Embryonic facial prominence (tissue), 1 donor: ENCODE measurements around the gene PELI1.
"Not testable (repeated sequence)": the region's sequence is repeated elsewhere in the genome, so short reads cannot be mapped to it uniquely, and the experiment has no call there.

Experiments
- DNase-seq: peaks from one replicate; pipeline ENCODE4 v3.0.0-alpha.2; 2016; ENCODE audit errors: extremely low spot score

Gene PELI1

DNA sequence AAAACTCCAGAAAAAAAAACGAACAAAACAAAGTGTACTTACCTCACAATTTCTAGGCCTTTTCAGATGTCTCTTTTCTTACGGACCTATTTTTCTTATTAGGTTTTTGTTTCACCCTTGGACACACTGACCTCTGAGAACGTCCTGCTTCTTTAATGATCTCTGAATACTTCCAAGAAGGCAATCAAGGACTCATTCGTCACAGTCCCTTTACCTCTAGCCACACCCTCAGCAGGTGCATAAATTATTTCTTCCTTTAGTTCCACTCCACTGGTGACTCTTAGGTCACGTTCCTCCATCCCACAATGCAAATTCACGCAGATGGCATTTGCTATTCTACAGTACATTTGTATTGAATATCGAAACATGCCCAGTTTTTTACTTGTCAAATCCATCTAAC is 21.9 kb downstream of the PELI1 start:
- no peak for DNase-seq

DNA sequence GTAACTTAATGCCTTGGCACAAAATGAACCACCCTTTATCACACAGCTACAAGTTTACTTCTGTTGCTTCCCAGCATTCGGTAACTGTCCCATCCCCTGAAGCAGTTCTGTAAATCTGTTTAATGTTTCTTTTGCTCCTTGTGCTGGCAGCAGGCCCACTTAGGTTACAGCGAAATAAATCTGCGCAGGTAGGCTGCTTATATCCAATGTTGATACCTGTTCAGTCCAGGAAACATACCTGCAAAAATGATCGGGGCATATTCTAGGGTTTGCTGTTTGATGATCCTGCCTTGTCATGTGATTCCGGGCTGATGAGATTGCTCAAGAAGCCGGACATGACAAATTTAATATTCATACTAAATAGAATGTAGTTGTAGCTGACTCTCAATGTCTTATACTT is 23.3 kb downstream of the PELI1 start:
- no peak for DNase-seq

GRCh38 chr2:64120008-64120407 is 24.2 kb downstream of the PELI1 start:
- no peak for DNase-seq

- no peak for DNase-seq
Measured at GRCh38 chr2:64119369-64119768, 24.9 kb downstream of the PELI1 start.

DNA sequence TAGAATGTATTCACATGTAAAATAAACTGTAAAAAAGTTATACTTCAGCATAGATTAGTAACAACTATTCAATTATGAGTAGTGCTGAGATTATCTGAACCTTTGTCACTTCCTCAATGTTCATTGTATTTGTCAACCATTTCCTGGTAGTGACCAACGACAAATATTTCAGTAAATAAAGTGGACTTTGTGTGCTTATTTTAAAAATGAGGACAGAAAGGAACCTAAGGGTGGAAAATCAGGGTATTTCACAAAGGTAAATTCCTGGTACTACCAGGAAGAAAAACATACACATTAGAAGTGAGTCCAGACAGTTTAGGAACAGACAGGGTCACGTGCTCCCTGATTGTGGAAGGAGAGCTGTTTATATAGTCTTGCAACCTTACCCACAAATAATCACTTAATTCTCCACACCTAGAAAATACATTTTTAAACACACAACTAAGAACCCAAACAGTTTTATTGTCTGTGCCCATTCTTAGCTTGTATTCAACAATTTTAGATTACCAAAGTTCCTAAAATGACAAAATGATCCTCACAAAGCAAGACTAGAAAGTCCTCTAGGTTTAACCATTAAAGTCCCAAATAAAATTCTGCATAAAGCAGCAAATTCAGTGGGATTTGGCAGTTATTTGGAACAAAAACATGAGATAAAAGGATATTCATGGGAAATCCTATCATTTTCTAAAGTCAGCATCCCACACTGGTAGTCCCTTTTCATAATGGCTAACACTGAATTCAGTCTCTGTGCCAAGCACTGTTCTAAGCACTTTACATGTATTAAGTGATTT is 28.2 kb downstream of the PELI1 start:
- DNase-seq, result no peak

DNA sequence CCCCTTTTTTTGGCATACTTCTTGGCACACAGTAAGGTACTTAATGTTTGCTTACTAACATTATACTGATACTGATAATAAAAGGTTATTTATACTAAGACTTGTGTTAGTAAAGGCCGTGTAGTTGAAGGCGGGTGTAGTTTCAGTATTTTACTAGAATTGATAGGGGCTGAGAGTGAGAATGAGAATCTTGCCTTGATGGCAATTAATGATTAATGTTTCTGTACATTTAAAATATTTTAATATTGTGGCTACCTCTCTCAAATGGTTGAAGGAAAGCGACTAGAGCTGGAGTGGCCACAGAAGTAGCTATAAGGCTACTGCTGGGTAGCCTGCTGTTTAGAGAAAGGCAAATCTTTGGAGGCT is 29.3 kb downstream of the PELI1 start:
- DNase-seq, result no peak

GRCh38 chr2:64114063-64114911 is 29.9 kb downstream of the PELI1 start:
- DNase-seq, result no peak

- no peak for DNase-seq
Measured at GRCh38 chr2:64112016-64112415, 32.2 kb downstream of the PELI1 start.

DNA sequence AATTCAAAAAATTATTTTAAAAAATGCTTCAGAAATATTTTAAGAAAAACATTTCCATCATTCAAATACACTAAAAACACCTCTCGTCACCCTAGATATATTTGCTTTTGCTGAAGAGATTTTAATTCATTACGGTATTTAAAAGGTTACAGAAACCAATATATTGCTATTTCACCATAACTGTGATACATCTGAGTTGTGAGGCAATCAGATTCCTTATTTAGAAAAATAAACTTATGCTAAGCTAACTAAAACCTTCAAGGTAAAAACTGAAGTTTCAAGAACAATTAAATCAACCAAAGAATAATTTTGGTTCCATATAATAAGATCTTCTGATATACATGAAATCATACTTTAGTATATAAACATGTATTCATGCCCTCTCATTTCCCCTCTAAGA is 32.8 kb downstream of the PELI1 start:
- DNase-seq, result no peak

- DNase-seq, result no peak
Measured at GRCh38 chr2:64108666-64109241, 35.5 kb downstream of the PELI1 start.

- DNase-seq, result no peak
Measured at GRCh38 chr2:64106481-64106880, 37.7 kb downstream of the PELI1 start.

DNA sequence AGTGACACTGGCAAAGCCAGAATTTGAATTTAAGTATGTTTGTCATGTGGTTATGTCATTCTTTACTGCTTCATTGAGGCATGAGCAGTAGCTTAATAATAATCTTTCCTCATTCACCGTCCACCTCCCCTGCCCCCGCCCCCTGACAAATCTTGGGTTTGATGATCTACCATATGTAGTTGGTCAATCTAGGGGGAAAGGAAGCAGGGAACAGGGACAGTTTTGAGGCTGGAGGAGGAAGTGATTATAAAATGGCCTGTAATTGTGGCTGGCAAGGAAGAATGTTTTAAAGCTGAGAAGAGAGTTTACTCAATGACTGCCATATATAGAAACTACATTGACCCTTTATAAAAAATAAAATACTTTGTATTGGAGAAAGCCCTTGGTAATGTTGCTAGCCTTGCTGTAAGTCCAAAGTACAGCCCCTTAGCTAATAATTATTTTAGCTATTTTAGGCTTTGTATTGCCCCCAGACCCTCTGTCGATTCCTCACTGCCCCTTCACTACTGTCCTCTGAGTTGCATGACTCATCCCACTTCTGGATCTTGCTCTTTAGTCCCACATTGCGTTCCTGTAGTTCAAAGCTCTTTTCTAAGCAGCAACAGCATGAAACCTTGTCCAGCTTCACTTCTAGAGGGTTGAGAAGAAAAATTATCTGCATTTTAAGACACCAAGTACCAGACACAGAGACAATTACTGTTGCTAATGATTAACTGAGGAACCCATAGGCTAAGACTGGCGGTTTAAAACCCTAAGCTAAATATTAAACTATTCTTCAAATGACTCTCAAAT is 38.4 kb downstream of the PELI1 start:
- no peak for DNase-seq

- no peak for DNase-seq
Measured at GRCh38 chr2:64104933-64105332, 39.3 kb downstream of the PELI1 start.

DNA sequence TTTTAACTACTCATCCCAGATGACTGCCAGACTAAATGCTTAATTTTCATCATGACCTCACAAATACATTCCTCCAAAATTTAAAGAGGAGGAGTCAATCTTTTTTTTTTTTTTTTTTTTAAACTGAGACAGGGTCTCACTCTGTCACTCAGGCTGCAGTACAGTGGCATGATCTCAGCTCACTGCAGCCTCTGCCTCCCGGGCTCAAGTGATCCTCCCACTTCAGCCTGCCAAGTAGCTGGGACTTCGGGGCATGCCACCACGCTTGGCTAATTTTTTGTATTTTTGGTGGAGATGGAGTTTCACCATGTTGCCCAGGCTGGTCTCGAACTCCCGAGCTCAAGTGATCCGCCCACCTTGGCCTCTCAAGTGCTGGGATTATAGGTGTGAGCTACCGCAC is 41.5 kb downstream of the PELI1 start:
- DNase-seq, result not testable (repeated sequence)

GRCh38 chr2:64101141-64101591 is 43.1 kb downstream of the PELI1 start:
- DNase-seq, result no peak

GRCh38 chr2:64100584-64100983 is 43.6 kb downstream of the PELI1 start:
- DNase-seq, result not testable (repeated sequence)

- DNase-seq, result no peak
Measured at GRCh38 chr2:64094663-64095382, 49.4 kb downstream of the PELI1 start.

GRCh38 chr2:64093341-64093740 is 50.9 kb downstream of the PELI1 start:
- no peak for DNase-seq

- DNase-seq, result no peak
Measured at GRCh38 chr2:64092502-64092901, 51.7 kb downstream of the PELI1 start.

DNA sequence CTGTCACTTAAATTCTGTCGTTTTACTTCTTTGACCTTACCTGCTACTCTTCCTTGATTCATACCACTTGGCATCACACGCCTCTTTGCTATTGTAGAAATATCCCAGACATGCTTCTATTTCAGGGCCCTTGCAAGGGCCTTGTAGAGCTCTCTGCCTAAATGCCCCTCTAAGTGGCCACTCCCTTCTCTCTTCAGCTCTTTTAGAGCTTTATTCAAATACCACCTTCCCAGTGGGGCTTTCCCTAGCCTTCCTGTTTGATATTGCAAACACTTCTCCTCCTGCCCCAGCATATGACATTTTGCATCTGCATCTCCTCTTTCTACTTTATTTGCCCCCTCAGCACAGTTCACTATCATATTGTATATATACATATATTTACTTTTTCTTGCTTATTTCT is 54.0 kb downstream of the PELI1 start:
- no peak for DNase-seq
